ENCODE measurements around the gene TAAR9.
"Not testable (repeated sequence)": the region's sequence is repeated elsewhere in the genome, so short reads cannot be mapped to it uniquely, and the experiment has no call there.

TAAR9 gene

DNA sequence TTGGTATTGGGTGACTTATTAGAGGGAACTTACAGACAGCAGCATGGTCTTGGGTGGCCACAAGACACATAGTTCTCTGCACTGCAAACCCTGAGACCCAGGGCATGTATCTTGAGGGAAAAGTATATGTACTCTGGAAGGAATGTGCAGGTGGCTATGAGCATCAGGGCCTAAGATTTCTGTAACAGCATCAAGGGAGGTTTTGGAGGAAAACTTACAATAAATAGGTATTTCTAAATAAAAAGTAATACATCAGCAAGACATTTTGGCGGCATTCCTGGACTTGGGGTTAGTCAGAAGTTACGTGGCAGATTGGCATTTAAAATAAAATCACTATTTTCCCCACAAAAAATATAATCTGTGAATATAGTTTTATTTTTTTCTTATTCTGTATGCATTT is 17.1 kb upstream of the TAAR9 start:
- DNase-seq = no peak

GRCh38 chr6:132524646-132525045 is 13.4 kb upstream of the TAAR9 start:
- no peak for DNase-seq

GRCh38 chr6:132525866-132526265 is 12.2 kb upstream of the TAAR9 start:
- DNase-seq = peak; percentile 37

- no peak for DNase-seq
Observed at GRCh38 chr6:132526461-132526860, 11.6 kb upstream of the TAAR9 start.

DNA sequence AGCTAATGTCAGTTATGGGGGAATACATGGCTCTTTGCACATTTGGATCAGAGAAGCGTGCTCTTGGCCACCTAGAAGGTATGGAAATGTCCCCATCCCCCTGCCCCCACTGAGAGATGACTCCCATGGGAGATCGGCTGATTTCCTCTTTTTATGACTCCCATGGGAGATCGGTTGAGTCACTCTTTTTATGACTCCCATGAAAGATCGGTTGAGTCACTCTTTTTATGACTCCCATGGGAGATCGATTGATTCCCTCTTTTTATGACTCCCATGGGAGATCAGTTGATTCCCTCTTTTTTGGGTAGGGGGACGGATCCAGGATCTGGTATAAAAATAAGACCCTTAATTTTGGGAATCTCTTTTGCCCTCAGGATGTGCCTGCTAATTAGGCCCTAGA is 10.3 kb upstream of the TAAR9 start:
- DNase-seq = peak; percentile 10

DNA sequence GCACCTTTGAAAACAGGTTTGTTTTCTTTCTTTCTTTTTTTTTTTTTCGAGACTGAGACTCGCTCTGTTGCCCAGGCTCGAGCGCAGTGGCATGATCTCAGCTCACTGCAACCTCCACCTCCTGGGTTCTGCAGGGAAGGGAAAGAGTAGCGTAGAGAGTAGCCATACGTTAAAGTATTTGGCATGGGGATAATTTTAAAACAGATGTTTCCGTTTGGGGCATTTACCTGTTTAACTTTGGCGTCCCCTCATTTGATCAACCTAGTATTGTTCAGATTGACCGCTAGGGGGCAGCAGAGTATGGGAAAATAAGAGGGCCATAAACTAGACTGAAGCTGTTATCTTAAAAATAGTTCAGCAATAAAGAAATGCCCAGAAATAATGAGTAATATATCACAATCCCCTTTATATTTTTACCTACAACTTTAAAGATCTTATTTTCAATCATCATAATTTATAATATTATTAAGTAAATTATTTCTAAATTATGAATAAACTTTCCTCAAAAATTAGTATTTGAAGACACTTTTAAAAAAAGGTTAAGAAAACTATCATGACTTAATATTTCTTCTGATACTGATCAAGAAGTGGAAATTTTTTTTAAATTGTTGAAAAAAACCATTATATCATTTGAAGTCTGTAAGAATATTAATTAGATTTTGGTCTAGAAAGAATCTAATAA is 7.6 kb upstream of the TAAR9 start:
- DNase-seq = peak; percentile 84

DNA sequence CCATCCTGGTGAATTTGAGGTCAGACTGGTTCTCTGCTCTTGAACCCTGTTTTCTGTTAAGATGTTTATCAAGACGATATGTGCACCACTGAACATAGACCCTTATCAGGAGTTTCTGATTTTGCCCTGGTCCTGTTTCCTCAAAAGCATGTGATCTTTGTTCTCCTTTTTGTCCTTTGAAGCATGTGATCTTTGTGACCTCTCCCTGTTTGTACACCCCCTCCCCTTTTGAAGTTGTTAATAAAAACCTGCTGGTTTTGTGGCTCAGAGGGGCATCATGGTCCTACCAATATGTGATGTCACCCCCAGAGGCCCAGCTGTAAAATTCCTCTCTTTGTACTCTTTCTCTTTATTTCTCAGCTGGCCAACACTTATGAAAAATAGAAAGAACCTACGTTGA is 3.5 kb upstream of the TAAR9 start:
- not testable (repeated sequence) for DNase-seq

DNA sequence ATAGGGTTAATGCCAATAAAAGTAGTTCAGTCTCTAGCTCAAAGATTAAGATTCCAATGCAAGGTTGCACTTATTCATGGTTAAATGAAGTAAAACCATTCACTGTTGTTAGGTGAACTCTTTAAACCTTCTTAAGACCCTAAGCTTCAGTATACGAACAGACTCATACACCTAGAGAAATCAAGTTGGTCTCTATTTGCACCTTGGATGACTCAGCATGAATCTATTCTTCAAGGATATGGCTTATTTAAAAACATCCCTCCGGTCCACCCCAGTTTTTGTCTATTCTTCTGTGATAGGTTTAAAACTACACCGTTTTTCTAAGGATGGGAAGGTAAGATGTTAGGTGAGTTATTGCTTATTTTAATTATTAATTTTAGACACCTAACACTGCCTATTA is 932 bp upstream of the TAAR9 start:
- no peak for DNase-seq

DNA sequence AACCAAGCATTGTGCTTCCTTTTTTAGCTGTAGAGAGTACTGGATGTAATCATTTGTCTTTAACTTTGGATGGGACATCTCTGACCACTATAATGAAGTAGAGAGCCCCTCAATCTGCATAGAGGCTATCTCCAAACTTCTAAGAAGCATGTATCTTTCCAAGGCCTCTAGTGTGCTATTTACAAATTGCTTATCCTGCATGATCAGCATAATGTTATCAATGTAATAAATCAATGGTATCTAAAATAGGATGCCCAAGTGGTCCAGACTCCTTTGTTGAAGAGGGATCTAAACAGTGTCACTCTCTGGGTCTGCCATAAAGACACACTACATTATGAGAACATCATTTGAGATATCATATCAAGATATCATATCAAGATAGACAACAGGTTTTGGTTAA is 6.7 kb downstream of the TAAR9 start:
- DNase-seq = no peak

DNA sequence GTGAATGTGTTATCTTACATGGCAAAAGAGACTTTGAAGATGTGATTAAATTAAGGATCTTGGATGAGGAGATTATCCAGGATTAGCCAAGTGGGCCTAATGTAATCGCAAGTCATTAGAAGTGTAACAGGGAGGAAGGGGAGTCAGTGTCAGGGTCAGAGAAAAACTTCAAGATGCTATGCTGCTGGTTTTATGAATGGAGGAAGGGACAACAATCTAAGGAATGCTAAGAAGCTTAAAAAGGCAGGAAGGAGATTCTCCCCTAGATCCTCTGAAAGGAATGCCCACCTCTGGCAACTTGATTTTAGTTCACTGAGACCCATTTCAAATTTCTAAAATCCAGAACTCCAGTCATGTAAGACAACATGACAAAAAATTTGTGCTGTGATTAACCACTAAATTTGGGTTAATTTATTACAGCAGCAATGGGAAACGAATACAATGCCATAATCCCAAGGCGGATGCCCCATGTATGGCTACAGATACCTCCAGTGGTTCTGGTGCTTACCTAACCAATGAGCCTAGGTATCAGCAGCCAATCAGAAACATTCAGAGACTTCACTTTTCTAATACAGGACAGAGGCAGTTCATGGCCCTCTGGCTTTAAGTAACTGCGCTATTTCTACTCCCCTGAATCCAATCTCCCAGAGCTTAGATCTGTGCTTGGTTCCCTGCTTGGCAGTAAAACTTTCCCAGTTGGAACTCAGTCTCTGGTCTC is 10.8 kb downstream of the TAAR9 start:
- peak; percentile 81 for DNase-seq

DNA sequence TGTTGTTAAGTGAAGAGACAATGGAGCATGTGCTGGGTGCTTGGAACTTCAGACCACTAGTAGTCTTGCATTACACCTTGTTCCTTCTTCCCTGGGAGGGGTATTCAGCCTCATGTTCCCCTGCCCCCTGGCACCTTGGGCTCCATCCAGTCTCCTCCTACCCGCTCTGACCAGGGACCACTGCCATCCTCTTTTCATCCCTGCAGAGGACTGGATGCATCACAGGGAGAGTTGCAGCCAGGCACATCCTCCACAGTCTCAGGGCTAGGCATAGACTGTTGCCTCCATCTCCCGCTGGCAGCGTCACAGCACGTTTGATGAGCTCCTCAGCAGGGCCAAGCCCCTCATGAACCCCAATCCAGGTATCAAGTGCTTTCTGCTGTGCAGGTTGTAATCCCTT is 13.1 kb downstream of the TAAR9 start:
- DNase-seq = no peak

DNA sequence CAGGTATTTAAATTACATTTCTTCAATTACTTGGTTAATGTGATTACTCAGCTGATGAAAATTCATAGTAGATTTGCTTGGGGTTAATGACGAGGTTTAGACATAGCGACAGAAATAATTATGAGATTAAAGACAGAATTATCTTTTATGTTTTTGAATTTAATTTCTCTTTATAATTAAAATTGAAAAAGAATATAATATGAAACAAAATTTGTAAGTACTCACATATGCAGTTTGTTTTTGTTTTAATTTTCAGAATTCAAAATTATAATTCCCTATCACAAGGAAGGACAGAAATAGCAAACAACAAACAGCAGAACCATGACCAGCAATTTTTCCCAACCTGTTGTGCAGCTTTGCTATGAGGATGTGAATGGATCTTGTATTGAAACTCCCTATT is 14.3 kb downstream of the TAAR9 start, which contains the start of gene TAAR8:
TSS of gene TAAR8 (plus strand) at position 301 of the 400 bp plus-strand sequence. CDS start at position 322, 21 bp downstream.
- DNase-seq = no peak

DNA sequence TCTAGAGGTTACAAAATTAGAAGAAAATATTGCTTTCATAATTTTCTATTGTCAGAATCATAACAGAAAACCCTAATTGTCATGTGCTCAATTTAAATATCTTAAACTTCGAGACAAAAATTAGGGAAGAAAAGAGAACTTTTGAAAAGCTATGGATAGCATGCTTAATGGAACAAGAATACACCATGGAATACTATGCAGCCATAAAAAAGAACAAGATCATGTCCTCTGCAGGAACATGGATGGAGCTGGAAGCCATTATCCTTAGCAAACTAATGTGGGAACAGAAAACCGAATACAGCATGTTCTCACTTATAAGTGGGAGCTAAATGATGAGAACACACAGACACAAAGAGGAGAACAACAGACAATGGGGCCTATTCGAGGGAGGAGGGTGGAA is 22.0 kb downstream of the TAAR9 start:
- not testable (repeated sequence) for DNase-seq

GRCh38 chr6:132566404-132566803 is 28.3 kb downstream of the TAAR9 start:
- DNase-seq = no peak

DNA sequence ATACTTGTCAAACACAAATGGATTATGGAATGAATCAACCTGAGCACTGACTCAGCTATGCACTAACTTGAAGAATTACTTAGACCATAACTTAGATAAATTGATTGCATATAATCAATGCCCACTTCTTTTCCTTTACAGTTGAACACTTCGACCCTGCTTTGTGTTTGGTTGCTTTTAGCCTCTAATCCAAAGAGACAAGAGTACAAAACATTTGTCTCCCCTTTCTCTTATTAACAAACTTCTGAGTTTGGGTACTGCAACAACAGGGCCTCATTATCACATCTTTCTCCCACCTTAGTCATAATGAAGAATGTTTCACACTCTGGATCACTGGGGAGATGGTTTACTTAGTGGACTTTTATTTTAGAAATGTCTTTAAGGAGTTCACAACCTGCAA is 29.5 kb downstream of the TAAR9 start:
- DNase-seq = no peak

DNA sequence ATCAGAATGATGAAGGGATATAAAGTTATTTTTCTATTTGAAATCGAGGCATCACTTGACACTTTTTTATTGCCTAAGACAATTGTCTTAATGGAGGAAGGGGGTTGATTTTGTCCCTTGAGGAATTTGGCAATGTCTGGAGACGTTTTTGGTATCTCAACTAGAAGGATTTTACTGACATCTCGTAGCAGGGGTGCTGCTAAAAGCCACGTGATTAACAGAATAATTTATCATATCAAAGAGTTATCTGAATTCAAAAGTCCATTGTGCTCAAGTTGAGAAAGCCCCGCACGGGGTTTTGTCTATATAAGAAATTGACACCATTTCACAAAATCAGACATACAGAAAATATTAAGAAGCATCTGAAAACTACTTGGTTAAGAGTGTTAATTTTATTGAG is 30.5 kb downstream of the TAAR9 start:
- no peak for DNase-seq

DNA sequence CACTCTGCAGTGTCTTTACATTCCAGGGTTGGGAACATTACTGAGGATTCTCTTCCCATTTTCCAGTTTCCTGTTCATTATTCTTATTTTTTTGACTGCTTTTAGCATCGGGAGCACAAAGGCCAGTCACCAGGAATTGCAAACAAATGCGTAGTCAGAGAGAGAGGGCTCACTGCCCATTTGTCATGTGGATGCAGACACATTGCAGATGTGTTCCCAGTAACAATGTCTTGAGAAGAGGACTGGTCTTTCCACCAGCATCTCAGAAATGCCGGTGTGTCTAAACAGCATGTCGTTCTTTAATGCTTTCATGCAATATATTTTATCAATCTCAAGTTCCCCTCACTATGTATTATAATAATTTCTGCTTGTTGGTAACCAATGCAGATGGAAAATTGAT is 31.1 kb downstream of the TAAR9 start:
- DNase-seq = no peak

DNA sequence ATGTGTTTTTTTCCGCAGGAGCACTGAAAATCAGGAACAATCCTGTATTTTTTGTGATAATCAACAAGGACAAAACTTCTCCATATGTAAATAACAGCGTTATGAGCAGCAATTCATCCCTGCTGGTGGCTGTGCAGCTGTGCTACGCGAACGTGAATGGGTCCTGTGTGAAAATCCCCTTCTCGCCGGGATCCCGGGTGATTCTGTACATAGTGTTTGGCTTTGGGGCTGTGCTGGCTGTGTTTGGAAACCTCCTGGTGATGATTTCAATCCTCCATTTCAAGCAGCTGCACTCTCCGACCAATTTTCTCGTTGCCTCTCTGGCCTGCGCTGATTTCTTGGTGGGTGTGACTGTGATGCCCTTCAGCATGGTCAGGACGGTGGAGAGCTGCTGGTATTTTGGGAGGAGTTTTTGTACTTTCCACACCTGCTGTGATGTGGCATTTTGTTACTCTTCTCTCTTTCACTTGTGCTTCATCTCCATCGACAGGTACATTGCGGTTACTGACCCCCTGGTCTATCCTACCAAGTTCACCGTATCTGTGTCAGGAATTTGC is 32.2 kb downstream of the TAAR9 start, which contains the start of gene TAAR6:
TSS of gene TAAR6 (plus strand) at position 102 of the 557 bp plus-strand sequence. CDS start at position 102, 0 bp downstream.
- DNase-seq = no peak

GRCh38 chr6:132571774-132572173 is 33.7 kb downstream of the TAAR9 start:
- DNase-seq = no peak

DNA sequence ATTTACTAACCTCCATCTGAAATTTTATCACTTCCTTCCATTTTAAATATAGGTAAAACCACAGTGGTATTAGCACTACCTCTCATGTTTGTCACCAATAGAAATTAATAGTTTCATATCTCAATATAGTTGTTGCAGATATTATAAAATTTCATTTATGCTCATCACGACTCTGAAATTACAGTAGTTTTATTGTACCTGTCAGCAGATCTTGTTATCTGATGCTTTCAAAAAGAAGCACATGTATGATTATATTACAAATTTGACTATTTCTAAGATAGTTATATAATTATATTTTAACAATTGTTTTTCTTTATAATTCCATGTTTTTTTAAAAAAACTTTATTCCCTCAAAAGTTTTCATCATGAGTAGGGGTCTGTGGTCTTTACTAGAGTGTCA is 46.6 kb downstream of the TAAR9 start:
- DNase-seq = no peak

DNA sequence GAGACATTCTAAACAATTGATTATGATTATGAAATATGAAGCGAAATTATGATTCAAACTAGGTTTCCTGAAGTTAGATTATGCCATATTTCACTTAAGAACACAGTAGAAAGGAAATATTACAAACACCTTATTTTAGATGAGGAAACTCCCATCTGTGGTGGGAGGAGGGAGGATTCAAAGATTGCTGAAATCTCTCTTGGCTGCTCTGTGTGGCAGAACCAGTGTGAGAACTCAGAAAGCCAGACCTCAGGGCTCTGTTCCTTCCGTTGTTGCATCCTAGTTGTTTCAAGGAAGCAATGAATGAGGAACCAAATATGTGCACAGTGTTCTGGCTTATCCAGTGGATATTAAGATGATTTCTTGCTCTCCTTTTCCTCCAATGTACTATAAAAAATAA is 49.3 kb downstream of the TAAR9 start:
- no peak for DNase-seq
